Right renal pelvis (tissue), 4 donors: ENCODE measurements around the gene LNPEP. TPM values are rescaled to one million over a fixed set of nuclear protein-coding genes. Genes with fewer than 3 reads are reported as not detected.
A peak's percentile ranks its signal among the peaks of the same experiment; 100 is the strongest.

Experiments used
- DNase-seq, 4 donors: peaks; one replicate each; pipeline ENCODE4 v3.0.0-alpha.2; 2013; ENCODE audit warnings: low read depth in 4 of 4, low spot score in 3 of 4, missing footprints in 1 of 4
- polyA plus RNA-seq, 4 donors: library from polyadenylated mRNA; unstranded; fragments of 120-200 nt; gene quantifications; one replicate each; pipeline ENCODE4 v1.2.1, GENCODE V29; 2013; ENCODE audit not compliant: insufficient read length in 4 of 4

The LNPEP gene
- polyA plus RNA-seq, 4 donors, result 24.3 to 28.7 (median 26.3) TPM

GRCh38 chr5:96994493-96994892 lies 58.6 kb downstream of the LNPEP start:
- DNase-seq, result no peak

- DNase-seq, result no peak
Measured at GRCh38 chr5:96995419-96995818, 59.5 kb downstream of the LNPEP start.

GRCh38 chr5:96997265-96997859 lies 61.5 kb downstream of the LNPEP start:
- DNase-seq, result peak; percentile 23 to 39 (median 32)

GRCh38 chr5:96999856-97000255 lies 64.0 kb downstream of the LNPEP start:
- DNase-seq, result no peak

GRCh38 chr5:97000391-97000790 lies 64.5 kb downstream of the LNPEP start:
- no peak for DNase-seq

GRCh38 chr5:97002983-97003382 lies 67.1 kb downstream of the LNPEP start:
- no peak for DNase-seq

- DNase-seq, result no peak
Measured at GRCh38 chr5:97004423-97005060, 68.7 kb downstream of the LNPEP start.

- DNase-seq, result no peak
Measured at GRCh38 chr5:97006454-97007060, 70.7 kb downstream of the LNPEP start.

GRCh38 chr5:97009212-97009898 lies 73.5 kb downstream of the LNPEP start:
- peak in 2 of 4 donors; percentile 0 to 12 for DNase-seq

GRCh38 chr5:97009921-97010320 lies 74.0 kb downstream of the LNPEP start:
- no peak for DNase-seq

- DNase-seq, result no peak
Measured at GRCh38 chr5:97010606-97011005, 74.7 kb downstream of the LNPEP start.

- DNase-seq, result no peak
Measured at GRCh38 chr5:97011567-97011966, 75.7 kb downstream of the LNPEP start.

GRCh38 chr5:97019435-97020117 lies 83.7 kb downstream of the LNPEP start:
- no peak for DNase-seq

- no peak for DNase-seq
Measured at GRCh38 chr5:97021416-97021815, 85.5 kb downstream of the LNPEP start.

- no peak for DNase-seq
Measured at GRCh38 chr5:97022898-97023297, 87.0 kb downstream of the LNPEP start.

GRCh38 chr5:97026721-97027120 lies 90.8 kb downstream of the LNPEP start:
- DNase-seq, result no peak

- DNase-seq, result no peak
Measured at GRCh38 chr5:97037819-97038218, 101.9 kb downstream of the LNPEP start.

GRCh38 chr5:97041239-97041638 lies 105.4 kb downstream of the LNPEP start:
- DNase-seq, result no peak

- peak in 3 of 4 donors; percentile 28 to 58 (median 53) for DNase-seq
Measured at GRCh38 chr5:97042996-97043395, 107.1 kb downstream of the LNPEP start.

GRCh38 chr5:97043511-97043910 lies 107.6 kb downstream of the LNPEP start:
- no peak for DNase-seq

GRCh38 chr5:97044052-97044451 lies 108.2 kb downstream of the LNPEP start:
- no peak for DNase-seq
